ENCODE data around the gene ZFP57.
"Not testable (repeated sequence)": the region's sequence is repeated elsewhere in the genome, so short reads cannot be mapped to it uniquely, and the experiment has no call there.

DNA sequence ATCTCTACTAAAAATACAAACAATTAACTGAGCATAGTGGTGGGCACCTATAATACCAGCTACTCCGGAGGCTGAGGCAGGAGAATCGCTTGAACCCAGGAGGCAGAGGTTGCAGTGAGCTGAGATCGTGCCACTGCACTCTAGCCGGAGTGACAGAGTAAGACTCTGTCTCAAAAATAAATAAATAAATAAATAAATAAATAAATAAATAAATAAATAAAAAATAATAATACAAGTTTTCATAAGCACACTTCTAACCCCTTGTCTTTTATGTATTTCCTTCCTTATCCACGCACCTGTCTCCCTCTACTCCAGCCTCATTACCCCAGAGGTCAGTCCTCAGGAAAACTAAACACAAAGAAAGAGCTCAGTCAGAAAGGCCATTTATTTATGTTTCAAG, 8.8 kb downstream of the ZFP57 start:
- not testable (repeated sequence) for TF ChIP-seq POLR2AphosphoS5, POLR2A (IDR thresholded peaks at IDR 0.05)
- TF ChIP-seq, protein P1, sequence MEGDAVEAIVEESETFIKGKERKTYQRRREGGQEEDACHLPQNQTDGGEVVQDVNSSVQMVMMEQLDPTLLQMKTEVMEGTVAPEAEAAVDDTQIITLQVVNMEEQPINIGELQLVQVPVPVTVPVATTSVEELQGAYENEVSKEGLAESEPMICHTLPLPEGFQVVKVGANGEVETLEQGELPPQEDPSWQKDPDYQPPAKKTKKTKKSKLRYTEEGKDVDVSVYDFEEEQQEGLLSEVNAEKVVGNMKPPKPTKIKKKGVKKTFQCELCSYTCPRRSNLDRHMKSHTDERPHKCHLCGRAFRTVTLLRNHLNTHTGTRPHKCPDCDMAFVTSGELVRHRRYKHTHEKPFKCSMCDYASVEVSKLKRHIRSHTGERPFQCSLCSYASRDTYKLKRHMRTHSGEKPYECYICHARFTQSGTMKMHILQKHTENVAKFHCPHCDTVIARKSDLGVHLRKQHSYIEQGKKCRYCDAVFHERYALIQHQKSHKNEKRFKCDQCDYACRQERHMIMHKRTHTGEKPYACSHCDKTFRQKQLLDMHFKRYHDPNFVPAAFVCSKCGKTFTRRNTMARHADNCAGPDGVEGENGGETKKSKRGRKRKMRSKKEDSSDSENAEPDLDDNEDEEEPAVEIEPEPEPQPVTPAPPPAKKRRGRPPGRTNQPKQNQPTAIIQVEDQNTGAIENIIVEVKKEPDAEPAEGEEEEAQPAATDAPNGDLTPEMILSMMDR (IDR thresholded peaks at IDR 0.05): not testable (repeated sequence)
